Left ventricle myocardium inferior (tissue), 1 donor: ENCODE results near the gene PHLDB1. TPM values are rescaled to one million over a fixed set of nuclear protein-coding genes. Genes with fewer than 3 reads are reported as not detected.
A peak's percentile ranks its signal among the peaks of the same experiment; 100 is the strongest.

Experiments used
- DNase-seq: peaks from one replicate; pipeline ENCODE4 v3.0.0-alpha.2; 2020
- H3K27ac ChIP-seq: fragments of 200-600 bp; replicated peaks from 2 replicates; pipeline ENCODE4 v1.8.0; 2021
- H3K27me3 ChIP-seq: fragments of 200-600 bp; 2 replicates; pipeline ENCODE4 v1.8.0; 2021; ENCODE audit warnings: low read depth
- H3K36me3 ChIP-seq: fragments of 200-600 bp; 2 replicates; pipeline ENCODE4 v1.8.0; 2021
- H3K4me1 ChIP-seq: fragments of 200-600 bp; 2 replicates; pipeline ENCODE4 v1.8.0; 2021
- H3K4me3 ChIP-seq: fragments of 200-600 bp; 2 replicates; pipeline ENCODE4 v1.8.0; 2021; ENCODE audit warnings: mild to moderate bottlenecking, moderate library complexity
- H3K9me3 ChIP-seq: fragments of 200-600 bp; replicated peaks from 2 replicates; pipeline ENCODE4 v1.8.0; 2021
- intact Hi-C: fragments of 100-400 bp; cut with micrococcal nuclease; formaldehyde crosslinking; loops from one replicate; pipeline ENCODE4 v1.11.0; 2022
- total RNA-seq: library from RNA; stranded (reverse); fragmentation: NEBNext Ultra II Directional; extraction: Animal tissue kit (Norgen Biotek cat#: 25700); gene quantifications from one replicate; pipeline ENCODE4 v1.2.1, GENCODE V29; 2021
- TF ChIP-seq, protein P1 (sequence below): fragments of 200-600 bp; IDR thresholded peaks from 2 replicates; pipeline ENCODE4 v1.8.0; 2021; ENCODE audit warnings: antibody characterized with exemption, mild to moderate bottlenecking, borderline replicate concordance
- donor health status: DM: no; HTN: yes; CAD: no; lungs with severe emphysema.

Gene PHLDB1
- total RNA-seq, 1 donor from 2014 or later, result 102 TPM

DNA sequence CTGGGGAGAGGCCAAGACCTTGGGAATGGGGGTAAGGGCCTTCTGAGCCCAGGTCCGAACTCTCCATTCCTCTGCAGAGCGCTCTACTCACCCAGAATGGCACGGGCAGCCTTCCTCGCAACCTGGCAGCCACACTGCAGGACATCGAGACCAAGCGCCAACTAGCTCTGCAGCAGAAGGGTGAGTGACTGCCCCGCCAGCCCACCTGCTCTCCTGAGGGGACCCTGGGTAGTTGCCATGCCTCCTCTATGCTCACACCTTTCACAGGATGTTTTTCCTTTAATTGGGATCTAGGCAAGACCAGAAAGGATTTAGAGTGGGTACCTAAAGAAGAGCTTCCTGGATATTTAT, 36.6 kb downstream of the PHLDB1 start:
- H3K36me3 ChIP-seq, result peaks cover 97% of the 10 kb centered on the region
- peak overlapping the region; percentile 61 for H3K27ac ChIP-seq
- TF ChIP-seq, protein P1, sequence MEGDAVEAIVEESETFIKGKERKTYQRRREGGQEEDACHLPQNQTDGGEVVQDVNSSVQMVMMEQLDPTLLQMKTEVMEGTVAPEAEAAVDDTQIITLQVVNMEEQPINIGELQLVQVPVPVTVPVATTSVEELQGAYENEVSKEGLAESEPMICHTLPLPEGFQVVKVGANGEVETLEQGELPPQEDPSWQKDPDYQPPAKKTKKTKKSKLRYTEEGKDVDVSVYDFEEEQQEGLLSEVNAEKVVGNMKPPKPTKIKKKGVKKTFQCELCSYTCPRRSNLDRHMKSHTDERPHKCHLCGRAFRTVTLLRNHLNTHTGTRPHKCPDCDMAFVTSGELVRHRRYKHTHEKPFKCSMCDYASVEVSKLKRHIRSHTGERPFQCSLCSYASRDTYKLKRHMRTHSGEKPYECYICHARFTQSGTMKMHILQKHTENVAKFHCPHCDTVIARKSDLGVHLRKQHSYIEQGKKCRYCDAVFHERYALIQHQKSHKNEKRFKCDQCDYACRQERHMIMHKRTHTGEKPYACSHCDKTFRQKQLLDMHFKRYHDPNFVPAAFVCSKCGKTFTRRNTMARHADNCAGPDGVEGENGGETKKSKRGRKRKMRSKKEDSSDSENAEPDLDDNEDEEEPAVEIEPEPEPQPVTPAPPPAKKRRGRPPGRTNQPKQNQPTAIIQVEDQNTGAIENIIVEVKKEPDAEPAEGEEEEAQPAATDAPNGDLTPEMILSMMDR, result no peak
- no peak overlapping the region for H3K4me3 ChIP-seq
- H3K4me1 ChIP-seq, result peaks cover 68% of the 10 kb centered on the region
- no peaks in the 10 kb centered on the region for H3K27me3 ChIP-seq
- no peak for DNase-seq
- no peaks in the 10 kb centered on the region for H3K9me3 ChIP-seq
- intact Hi-C loops, result no loop called here

DNA sequence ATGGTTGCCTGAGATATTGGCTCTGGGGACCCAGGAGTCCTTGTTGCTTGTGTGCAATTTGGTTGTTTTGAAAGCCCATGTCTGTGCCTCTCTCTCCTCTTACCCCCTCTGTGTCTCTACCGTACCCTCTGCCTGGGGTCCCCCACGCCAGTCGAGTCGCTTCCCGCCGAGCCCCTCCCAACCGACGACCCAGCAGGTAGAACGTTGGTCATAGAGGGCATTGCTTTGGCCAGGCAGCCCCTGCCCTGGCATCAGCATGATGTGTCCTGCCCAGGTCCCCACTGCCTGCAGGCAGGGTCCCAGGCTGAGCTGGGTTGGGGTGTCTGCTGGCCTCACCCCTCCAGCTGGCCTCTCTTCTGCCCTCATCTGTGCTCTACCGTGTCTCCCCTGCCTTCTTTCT, 37.1 kb downstream of the PHLDB1 start:
- intact Hi-C loops, result no loop called here
- DNase-seq, result no peak
- H3K4me3 ChIP-seq, result no peak overlapping the region
- no peaks in the 10 kb centered on the region for H3K27me3 ChIP-seq
- peaks cover 63% of the 10 kb centered on the region for H3K4me1 ChIP-seq
- no peak overlapping the region for H3K27ac ChIP-seq
- peaks cover 97% of the 10 kb centered on the region for H3K36me3 ChIP-seq
- TF ChIP-seq, protein P1, result no peak
- no peaks in the 10 kb centered on the region for H3K9me3 ChIP-seq

DNA sequence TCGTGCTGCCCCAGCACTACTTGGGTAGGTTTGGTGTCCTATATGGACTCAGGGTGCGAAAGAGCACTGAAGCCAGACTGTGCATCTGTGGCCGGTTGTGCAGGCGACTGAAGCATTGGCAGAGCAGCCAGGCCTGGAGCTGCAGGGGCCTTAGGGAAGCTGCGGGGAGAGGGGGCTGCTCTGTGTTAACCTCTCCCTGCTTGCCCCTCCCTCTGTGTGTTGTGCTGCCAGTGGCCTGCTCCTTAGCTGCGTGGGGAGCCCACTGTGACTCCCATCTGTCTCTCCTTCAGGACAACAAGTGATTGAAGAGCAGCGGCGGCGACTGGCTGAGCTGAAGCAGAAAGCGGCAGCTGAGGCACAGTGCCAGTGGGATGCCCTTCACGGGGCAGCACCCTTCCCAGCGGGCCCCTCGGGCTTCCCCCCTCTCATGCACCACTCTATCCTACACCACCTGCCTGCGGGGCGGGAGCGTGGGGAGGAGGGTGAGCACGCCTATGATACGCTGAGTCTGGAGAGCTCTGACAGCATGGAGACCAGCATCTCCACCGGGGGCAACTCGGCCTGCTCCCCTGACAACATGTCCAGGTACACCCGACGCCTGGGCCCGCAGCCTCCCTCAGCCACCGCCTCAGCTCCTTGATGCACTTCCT, 37.8 kb downstream of the PHLDB1 start:
- peaks cover 97% of the 10 kb centered on the region for H3K36me3 ChIP-seq
- TF ChIP-seq, protein P1, result no peak
- H3K4me1 ChIP-seq, result peaks cover 56% of the 10 kb centered on the region
- no peaks in the 10 kb centered on the region for H3K27me3 ChIP-seq
- H3K27ac ChIP-seq, result no peak overlapping the region
- H3K4me3 ChIP-seq, result no peak overlapping the region
- DNase-seq, result no peak
- intact Hi-C loops, result no loop called here
- H3K9me3 ChIP-seq, result no peaks in the 10 kb centered on the region

DNA sequence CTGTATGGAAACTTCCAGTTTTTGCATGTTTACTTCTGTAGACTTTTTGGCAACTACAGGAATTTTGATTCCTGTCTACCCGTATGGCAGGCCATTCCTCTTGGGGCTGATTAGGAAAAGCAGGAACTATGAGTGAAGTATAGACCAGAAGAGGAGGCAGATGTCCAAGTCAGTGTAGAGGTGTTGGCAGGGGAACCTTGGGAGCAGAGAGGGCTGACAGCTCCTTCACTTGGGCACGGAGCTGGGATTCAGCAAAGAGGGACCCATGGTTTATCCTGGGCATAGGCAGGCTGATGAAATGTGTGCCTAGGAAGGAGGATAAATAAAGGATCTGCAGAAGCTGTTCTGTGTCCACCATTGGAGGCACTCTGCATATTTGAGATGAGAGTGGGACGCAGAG, 39.0 kb downstream of the PHLDB1 start:
- Histone ChIP-seq H3K4me1 (peaks cover 44% of the 10 kb centered on the region), H3K9me3 (no peaks in the 10 kb centered on the region), H3K27ac (no peak overlapping the region), H3K4me3 (no peak overlapping the region), H3K27me3 (no peaks in the 10 kb centered on the region), H3K36me3 (peaks cover 98% of the 10 kb centered on the region)
- TF ChIP-seq, protein P1, result no peak
- intact Hi-C loops, result no loop called here
- DNase-seq, result no peak

DNA sequence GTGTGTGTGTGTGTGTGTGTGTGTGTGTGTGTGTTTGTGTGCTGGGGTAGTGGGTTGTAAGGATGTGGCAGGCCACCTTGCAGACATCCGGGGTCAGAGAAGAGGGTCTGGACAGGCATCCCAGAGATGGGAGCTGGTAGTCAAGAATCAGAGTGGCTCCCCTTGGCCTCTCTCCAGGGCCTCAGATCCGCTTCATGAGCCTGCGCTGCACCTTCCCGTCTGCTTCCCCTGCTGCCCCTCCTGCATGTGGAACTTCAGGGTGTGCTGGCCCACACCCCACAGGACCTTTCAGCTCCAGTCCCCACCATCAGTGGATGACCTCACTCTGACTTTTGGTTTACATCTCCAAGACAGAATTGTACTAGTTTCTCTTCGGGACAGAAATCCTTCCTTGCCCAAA, 40.9 kb downstream of the PHLDB1 start:
- H3K27me3 ChIP-seq, result no peaks in the 10 kb centered on the region
- no peak overlapping the region for H3K4me3 ChIP-seq
- intact Hi-C loops, result no loop called here
- H3K9me3 ChIP-seq, result no peaks in the 10 kb centered on the region
- no peak overlapping the region for H3K27ac ChIP-seq
- no peak for DNase-seq
- H3K4me1 ChIP-seq, result peaks cover 25% of the 10 kb centered on the region
- TF ChIP-seq, protein P1, result no peak
- peaks cover 98% of the 10 kb centered on the region for H3K36me3 ChIP-seq
